GM12878 (cell line): Measurements from ENCODE around the gene JHY.

Experiments
- CHD2 ChIP-seq: IDR thresholded peaks from 2 replicates; pipeline ENCODE4 v1.6.1; 2011; ENCODE audit warnings: low read depth, low read length, improper control_type of control experiment, borderline replicate concordance
- CTCF ChIP-seq, 3 experiments: IDR thresholded peaks in 2 of 3; conservative IDR thresholded peaks in 1 of 3; 2 replicates each; pipeline ENCODE4 v1.5.1; 2011; ENCODE audit warnings: low read depth in 3 of 3, low read length in 3 of 3, mild to moderate bottlenecking in 3 of 3, control low read depth in 2 of 3, moderate library complexity in 2 of 3, inconsistent platforms in 1 of 3, mixed read lengths in 1 of 3; ENCODE audit not compliant: control insufficient read depth in 2 of 3, insufficient read depth in 1 of 3; ENCODE audit errors: extremely low read depth in 1 of 3
- EZH2 ChIP-seq: IDR thresholded peaks from 2 replicates; pipeline ENCODE4 v1.6.1; 2012; ENCODE audit warnings: low read depth, mild to moderate bottlenecking, control low read depth, inconsistent platforms, low read length, borderline replicate concordance; ENCODE audit not compliant: control insufficient read depth
- HDAC2 ChIP-seq: fragments of 200-600 bp; sonication (generic); IDR thresholded peaks from 2 replicates; pipeline ENCODE4 v1.6.1; 2017
- RAD21 ChIP-seq: IDR thresholded peaks from 2 replicates; pipeline ENCODE4 v1.6.1; 2011; ENCODE audit warnings: mild to moderate bottlenecking, low read depth, low read length, moderate library complexity; ENCODE audit not compliant: insufficient read depth
- RAD51 ChIP-seq: fragments of 450-650 bp; IDR thresholded peaks from 2 replicates; pipeline ENCODE4 v1.6.1; 2016; ENCODE audit warnings: moderate library complexity, mild to moderate bottlenecking, inconsistent platforms
- TF ChIP-seq, protein P1 (sequence below): fragments of 450-650 bp; IDR thresholded peaks from 2 replicates; pipeline ENCODE4 v1.6.1; 2017; ENCODE audit warnings: mild to moderate bottlenecking
- TF ChIP-seq, protein P2 (sequence below): fragments of 450-650 bp; IDR thresholded peaks from 2 replicates; pipeline ENCODE4 v1.6.1; 2017; ENCODE audit warnings: low read depth, mild to moderate bottlenecking, moderate library complexity

- no peak for TF ChIP-seq CTCF (IDR thresholded peaks at IDR 0.05 in 2 of 3, conservative IDR thresholded peaks at IDR 0.05 in 1 of 3; ENCODE audit: control insufficient read depth in 2 of 3, extremely low read depth in 1 of 3, insufficient read depth in 1 of 3, low read depth in 3 of 3, low read length in 3 of 3)
- TF ChIP-seq, protein P1, sequence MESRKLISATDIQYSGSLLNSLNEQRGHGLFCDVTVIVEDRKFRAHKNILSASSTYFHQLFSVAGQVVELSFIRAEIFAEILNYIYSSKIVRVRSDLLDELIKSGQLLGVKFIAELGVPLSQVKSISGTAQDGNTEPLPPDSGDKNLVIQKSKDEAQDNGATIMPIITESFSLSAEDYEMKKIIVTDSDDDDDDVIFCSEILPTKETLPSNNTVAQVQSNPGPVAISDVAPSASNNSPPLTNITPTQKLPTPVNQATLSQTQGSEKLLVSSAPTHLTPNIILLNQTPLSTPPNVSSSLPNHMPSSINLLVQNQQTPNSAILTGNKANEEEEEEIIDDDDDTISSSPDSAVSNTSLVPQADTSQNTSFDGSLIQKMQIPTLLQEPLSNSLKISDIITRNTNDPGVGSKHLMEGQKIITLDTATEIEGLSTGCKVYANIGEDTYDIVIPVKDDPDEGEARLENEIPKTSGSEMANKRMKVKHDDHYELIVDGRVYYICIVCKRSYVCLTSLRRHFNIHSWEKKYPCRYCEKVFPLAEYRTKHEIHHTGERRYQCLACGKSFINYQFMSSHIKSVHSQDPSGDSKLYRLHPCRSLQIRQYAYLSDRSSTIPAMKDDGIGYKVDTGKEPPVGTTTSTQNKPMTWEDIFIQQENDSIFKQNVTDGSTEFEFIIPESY: no peak
- no peak for TF ChIP-seq RAD51
- no peak for TF ChIP-seq EZH2
- TF ChIP-seq RAD21: no peak
- TF ChIP-seq, protein P2, sequence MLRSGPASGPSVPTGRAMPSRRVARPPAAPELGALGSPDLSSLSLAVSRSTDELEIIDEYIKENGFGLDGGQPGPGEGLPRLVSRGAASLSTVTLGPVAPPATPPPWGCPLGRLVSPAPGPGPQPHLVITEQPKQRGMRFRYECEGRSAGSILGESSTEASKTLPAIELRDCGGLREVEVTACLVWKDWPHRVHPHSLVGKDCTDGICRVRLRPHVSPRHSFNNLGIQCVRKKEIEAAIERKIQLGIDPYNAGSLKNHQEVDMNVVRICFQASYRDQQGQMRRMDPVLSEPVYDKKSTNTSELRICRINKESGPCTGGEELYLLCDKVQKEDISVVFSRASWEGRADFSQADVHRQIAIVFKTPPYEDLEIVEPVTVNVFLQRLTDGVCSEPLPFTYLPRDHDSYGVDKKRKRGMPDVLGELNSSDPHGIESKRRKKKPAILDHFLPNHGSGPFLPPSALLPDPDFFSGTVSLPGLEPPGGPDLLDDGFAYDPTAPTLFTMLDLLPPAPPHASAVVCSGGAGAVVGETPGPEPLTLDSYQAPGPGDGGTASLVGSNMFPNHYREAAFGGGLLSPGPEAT: no peak
- TF ChIP-seq CHD2: no peak
- TF ChIP-seq HDAC2: no peak
Measured at GRCh38 chr11:122995526-122995925, 113.0 kb downstream of the JHY start.
